Measurements from ENCODE around the gene EXOC4.

The EXOC4 gene

DNA sequence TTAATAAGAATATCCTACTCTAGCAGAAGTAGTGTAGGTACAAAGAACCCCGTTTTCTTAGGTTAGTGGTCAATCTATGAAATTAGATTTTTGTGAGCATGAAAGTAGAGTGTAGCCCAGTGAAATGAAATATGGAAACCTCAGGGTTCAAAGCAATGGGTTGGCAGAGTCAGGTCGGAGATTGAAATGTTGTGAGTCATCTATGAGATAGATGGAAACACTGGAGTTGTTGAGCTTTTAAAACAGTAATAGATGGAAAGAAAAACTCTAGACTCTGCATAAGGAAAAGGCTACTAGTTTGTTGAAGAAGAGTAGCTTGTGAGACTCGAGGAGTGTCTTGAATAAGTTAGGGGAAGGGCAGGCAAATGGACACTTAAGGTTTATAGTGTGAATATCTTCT lies 251.9 kb downstream of the EXOC4 start:
- DNase-seq: no peak

DNA sequence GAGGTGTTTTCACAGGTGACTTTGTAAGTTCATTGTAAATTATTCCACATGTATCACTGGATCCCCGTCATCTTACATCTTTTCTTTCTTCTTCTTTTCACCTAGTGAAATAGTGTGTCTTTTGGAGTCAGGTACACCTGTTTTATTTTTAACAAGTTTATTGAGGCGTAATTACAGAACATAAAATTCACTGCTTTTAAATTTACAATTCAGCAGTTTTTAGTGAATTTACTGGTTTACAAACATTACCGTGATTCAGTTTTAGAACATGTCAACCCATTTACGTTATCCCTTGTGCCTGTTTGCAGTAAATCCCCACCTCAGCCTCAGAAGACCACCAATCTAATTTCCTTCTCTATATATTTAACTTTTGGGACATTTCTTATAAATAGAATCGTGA lies 256.9 kb downstream of the EXOC4 start:
- no peak for DNase-seq

DNA sequence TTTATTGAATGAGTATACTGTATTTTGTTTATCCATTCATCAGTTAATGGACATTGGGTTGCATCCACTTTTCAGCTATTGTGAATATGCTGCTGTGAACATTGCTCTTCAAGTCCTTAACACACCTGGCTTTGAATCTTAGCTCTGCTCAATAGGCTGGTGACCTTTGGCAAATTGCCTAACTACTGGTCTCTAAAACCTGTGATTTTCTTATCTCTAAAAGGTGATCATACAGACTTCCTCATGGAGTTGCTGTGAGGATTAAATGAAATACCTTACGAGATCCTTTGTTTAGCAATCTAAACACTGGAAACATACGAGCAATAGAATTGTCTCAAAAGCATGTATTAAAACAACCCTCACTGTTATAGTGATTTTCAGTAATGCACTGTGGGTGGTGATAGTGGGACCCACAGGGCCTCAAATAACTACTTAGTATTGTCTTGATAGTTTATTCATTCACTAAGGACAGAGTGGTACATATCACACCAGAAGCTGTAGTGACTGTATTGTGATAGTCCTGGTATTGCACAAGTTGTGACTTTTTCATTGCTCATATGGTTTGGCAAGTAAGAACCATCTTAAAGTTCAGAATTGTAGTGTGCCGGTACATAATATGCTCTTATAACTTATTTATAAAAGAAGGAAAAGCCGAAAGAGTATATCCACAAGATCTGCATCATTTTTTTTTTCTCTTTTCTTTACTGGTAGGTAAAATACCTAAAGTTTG lies 257.6 kb downstream of the EXOC4 start:
- no peak for DNase-seq

GRCh38 chr7:133511252-133511651 lies 258.4 kb downstream of the EXOC4 start:
- no peak for DNase-seq

GRCh38 chr7:133511708-133512107 lies 258.8 kb downstream of the EXOC4 start:
- DNase-seq: no peak

DNA sequence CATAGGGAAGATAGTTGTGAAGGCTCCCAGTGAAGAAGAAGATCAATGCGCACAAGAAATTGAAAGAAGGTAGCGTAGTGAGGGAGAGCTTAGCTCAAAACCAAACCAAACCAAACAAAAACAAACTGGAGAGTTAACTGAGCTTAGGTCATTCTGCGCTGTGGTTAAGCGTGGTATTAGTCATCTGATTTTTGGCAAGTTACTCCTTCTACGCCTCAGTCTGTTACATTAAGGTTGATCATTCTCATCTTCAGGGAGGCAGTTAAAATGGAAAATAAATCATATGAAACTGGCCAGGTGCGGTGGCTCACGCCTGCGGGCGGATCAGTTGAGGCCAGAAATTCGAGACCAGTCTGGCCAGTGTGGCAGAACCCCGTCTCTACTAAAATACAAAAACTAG lies 259.7 kb downstream of the EXOC4 start:
- peak; percentile 28 for DNase-seq

DNA sequence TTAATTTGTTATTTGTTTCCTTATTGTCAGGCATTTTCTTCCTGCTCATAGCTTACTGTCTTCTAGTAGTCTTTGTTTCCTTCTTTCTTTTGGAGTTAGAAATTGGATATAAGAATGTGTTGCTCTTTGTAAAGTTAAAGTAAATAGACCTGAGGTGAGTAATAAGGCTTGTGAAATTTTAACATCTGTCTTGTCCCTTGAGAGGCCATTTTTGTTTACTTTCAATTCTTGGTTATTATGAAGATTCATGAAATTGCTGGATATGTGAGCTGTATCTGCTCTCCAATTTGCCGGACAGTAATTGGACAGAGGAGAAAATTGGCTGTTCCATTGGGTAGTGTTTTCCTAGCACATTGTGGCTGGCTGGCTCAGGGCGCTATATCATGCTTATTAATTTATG lies 260.7 kb downstream of the EXOC4 start:
- no peak for DNase-seq

- DNase-seq: no peak
Measured at GRCh38 chr7:133514551-133514950, 261.7 kb downstream of the EXOC4 start.

DNA sequence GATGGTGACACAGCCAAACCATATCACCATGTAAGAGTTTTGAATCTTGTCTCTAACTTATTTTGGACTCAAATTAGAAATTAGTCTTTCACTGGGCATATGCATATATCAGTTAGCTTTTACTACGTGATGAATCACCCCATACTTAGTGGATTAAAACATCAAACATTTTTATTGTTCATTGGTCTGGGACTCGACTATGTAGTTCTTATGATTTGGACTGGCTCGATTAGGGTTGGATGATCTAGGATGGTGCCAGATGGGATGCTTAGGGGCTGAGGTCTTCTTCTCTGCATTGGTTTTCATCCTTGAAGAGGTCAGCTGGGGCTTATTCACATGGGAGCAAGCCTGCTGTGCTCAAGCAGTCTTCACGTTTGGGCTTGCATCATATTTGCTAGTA lies 264.9 kb downstream of the EXOC4 start:
- no peak for DNase-seq

GRCh38 chr7:133518718-133519117 lies 265.8 kb downstream of the EXOC4 start:
- DNase-seq: no peak

DNA sequence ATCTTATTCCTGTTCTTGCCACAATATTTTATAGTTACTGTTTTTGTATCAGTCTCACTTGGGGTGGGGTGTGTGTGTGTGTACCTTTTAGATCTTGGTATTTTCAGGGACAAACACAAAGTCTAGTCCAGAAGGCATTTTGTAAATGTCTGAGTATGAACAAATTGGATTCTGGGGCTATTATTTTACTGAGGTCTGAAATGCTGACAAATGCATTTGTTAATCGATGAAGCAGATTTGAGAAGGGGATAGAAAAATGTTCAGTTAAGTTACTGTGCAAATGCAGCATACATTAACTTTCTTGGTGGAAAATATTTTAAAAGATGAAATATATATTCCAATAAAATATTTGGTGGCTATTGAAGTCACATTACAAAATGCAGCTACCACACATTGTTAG lies 267.4 kb downstream of the EXOC4 start:
- no peak for DNase-seq

DNA sequence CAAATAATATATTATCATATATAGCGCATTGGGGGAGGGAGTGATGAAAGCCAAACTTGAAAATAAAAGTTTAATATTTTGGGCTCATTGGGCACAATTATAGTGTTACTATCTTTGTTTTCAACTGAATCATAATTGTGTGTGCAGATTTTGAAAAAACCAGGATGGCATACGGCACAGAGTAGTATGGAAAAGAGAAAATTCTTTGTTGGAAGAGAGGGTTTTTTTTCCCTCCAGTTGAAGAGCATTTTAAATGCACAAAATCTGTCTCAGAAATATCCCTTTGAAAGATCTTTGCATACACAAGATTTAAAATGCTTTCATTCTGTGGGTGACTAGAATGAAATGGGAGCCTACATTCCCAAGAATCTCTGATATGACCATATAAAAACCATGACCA lies 269.6 kb downstream of the EXOC4 start:
- no peak for DNase-seq

DNA sequence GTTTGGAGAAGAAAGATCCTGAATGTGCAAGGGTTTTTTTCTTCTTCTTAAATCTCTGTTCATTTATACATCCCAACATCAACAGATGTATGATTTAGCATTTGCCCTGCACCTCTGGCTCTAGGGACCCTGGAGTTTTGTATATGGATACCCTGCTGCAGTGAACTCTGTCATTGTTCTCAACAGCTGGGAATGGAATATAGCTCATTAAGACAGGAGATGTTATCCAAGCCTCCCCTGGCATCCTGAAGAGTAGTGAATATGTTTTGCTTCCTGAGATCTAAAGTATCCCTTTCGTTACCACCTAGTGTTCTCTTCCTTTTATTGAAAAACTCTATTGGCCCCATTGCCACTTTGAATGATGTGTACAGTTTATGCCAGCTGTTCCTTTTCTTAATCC lies 275.9 kb downstream of the EXOC4 start:
- DNase-seq: no peak

GRCh38 chr7:133529861-133530260 lies 277.0 kb downstream of the EXOC4 start:
- no peak for DNase-seq

DNA sequence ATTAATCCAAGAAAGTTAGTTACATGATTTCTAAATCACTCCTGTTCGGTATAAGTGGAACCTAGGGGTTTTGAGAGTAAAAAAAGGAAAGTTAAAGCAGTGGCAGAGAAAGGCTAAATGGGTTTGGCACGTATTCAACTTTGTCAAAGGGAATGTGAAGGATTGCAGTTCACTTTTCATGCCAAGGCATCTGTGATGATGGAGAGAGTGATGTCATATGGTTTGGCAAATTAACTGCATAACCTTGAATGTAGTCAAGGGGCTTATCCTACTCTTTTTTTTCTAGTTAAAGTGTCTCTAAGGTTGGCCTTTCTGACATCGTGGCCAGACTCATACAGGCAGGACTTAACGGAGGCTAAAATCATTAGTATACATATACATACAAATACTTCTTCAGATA lies 277.8 kb downstream of the EXOC4 start:
- no peak for DNase-seq

GRCh38 chr7:133534816-133535215 lies 281.9 kb downstream of the EXOC4 start:
- DNase-seq: no peak

DNA sequence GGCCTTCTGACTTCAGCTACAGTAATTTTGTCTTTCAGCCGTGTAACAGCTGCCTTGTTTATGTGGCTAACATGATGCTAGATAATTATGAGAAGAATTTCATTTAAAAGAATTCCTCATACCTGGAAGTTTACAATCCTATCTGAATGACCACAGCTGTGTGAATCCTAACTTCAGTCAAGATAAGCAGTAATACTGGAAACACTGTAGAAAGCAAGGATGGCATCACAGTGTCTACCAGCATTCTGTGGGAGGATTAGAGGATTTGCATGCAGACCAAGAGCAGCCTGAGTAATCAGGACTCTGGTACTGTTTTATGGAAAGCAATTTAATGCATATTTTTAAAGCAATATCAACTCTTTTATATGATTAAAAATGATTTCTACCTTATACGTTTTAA lies 282.4 kb downstream of the EXOC4 start:
- DNase-seq: no peak

DNA sequence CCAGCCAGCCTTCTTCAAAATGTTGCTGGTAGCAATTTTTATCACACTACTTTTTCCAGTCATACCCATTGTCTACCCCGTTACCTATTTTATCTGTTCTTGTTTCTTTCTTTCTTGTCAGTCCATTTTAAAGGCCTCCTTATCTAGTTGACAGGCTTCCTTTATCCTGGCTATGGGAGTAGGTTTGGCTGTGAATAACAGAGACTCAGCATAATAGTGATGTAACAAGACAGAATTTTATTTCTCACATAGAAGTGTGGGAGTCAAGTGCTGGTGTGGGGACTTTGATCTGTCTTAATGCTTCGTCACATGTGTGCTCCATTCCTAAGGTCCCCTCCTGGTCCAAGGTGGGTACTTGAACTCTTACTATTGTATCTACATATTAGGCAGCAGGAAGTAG lies 283.6 kb downstream of the EXOC4 start:
- DNase-seq: no peak

DNA sequence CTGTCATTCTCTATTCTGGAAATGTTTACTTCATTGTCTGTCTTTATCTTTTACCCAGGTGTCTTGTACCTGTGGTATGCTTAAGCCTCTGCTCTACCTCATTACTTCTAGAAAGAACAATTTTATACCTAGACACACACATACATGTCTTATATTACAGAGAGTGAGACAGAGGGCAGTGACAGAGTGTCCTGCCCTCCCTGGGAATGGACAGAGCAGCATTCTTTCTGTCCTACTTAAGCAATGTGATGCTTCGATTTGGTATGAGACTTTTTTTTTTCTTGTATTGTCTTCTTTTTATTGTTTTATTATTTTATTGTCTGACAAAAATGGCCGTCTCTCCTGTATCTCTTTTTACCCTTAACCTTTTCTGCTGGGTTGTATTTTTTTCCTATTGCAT lies 286.1 kb downstream of the EXOC4 start:
- no peak for DNase-seq

DNA sequence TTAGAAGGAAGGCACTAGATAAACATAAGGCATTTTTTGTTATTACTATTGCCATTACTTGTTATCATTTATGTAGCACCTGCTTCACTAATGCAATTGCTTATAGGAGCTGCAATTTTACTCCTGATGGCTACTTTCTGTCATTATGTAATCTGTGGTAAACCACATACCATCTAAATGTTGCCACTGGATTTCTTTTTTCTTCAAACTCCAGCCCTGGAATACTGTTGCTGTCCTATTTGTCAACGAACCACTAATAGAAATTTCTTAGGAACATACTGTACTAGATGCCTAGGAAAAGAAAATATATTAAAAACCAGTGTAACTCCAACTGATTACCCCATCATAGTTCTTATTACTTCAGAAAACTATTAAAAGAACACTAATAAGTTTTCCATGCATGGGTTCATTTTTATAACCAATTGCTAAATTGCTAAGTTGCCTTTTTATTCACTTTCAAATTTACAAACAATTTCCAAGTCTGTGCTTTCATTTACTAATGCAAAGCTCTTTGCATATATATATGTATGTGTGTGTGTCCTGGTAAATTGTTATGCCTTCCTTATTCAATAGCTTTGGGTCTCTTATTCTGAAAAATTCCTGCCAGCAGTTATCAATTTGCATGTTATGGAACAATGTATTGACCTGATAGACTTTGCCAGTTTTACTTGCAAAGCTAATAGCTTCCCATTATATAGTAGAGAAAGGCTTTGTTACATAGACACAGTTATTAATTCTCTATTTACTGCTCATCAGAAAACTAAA lies 287.4 kb downstream of the EXOC4 start:
- no peak for DNase-seq

- no peak for DNase-seq
Measured at GRCh38 chr7:133542209-133542780, 289.4 kb downstream of the EXOC4 start.

DNA sequence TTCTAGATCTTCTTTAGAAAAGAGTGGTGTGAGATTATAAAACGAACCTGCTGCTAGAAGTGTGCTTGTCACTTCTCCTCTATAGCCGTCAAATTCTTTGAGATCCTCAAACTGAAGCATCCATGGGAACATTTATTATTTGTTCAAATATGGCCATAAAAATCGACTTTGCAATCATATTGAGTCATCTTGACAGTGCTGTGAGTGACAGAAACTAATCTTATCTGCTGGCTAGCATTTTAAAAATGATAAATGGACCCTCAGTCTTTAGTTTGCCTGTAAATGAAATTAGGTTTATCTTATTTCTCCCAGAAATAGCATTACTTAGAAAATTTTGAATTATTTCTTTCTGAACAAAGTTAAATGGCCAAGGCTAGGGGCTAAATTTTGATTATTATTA lies 290.8 kb downstream of the EXOC4 start:
- DNase-seq: no peak

- no peak for DNase-seq
Measured at GRCh38 chr7:133545618-133546017, 292.7 kb downstream of the EXOC4 start.

- no peak for DNase-seq
Measured at GRCh38 chr7:133547981-133548380, 295.1 kb downstream of the EXOC4 start.

Measured in T1000 (cell line).